ENCODE results near the gene CDC23. TPM values are rescaled to one million over a fixed set of nuclear protein-coding genes. Genes with fewer than 3 reads are reported as not detected.

CDC23 gene
- total RNA-seq, 2 experiments from 2014 or later, result 45.0 to 46.7 TPM

DNA sequence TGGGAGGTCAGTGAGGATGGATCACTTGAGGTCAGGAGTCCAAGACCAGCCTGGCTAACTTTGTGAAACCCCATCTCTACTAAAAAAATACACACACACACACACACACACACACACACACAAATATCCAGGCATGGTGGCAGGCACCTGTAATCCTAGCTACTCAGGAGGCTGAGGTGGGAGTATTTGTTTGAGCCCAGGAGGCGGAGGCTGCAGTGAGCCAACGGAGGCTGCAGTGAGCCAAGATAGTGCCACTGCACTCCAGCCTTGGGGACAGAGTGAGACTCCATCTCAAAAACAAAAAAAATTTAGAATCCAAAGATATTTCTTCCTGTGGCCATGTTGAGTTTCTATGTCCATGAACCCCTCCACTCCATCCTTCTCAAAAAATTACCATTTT lies 21.5 kb upstream of the CDC23 start:
- Histone ChIP-seq H4K20me1 (ENCODE audit: insufficient read depth, low read length) (no peaks in the 10 kb centered on the region), H3K4me1 (ENCODE audit: insufficient read depth, low read length, poor library complexity, severe bottlenecking) (no peaks in the 10 kb centered on the region), H3K79me2 (ENCODE audit: insufficient read depth, low read depth, low read length) (no peaks in the 10 kb centered on the region), H3K4me2 (ENCODE audit: low read length) (no peak overlapping the region), H3K4me3 (ENCODE audit: low read depth, low read length, poor library complexity, severe bottlenecking) (no peak overlapping the region), H2AFZ (ENCODE audit: low read length) (no peak overlapping the region), H3K9me3 (ENCODE audit: low read length) (no peaks in the 10 kb centered on the region), H3K36me3 (ENCODE audit: insufficient read depth, low read length) (no peaks in the 10 kb centered on the region), H3K27ac (ENCODE audit: low read depth, low read length, poor library complexity, severe bottlenecking) (no peak overlapping the region), H3K9me2 (ENCODE audit: insufficient read depth, low read length) (no peaks in the 10 kb centered on the region)
- intact Hi-C loops (cut with micrococcal nuclease; ENCODE audit: unreplicated experiment), result no loop called here
- no TSS peak for BruUV-seq (replicated peaks)
- TF ChIP-seq EZH2phosphoT487 (IDR thresholded peaks at IDR 0.05; ENCODE audit: borderline replicate concordance, low read depth, low read length), result no peak
- TF ChIP-seq, protein P1, sequence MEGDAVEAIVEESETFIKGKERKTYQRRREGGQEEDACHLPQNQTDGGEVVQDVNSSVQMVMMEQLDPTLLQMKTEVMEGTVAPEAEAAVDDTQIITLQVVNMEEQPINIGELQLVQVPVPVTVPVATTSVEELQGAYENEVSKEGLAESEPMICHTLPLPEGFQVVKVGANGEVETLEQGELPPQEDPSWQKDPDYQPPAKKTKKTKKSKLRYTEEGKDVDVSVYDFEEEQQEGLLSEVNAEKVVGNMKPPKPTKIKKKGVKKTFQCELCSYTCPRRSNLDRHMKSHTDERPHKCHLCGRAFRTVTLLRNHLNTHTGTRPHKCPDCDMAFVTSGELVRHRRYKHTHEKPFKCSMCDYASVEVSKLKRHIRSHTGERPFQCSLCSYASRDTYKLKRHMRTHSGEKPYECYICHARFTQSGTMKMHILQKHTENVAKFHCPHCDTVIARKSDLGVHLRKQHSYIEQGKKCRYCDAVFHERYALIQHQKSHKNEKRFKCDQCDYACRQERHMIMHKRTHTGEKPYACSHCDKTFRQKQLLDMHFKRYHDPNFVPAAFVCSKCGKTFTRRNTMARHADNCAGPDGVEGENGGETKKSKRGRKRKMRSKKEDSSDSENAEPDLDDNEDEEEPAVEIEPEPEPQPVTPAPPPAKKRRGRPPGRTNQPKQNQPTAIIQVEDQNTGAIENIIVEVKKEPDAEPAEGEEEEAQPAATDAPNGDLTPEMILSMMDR (conservative IDR thresholded peaks at IDR 0.05; ENCODE audit: low read length), result no peak
- ChIA-PET CTCF (ENCODE audit: unreplicated experiment) (no interaction called here), POLR2A (interaction anchor here (0.7 to 1.5 kb wide), 4 partner anchors 17 to 1419 kb away, joined by 3 to 4 read pairs (median 4); partner anchors contain the start of gene CDC23)
- DNase-seq (ENCODE audit: low spot score), result no peak

DNA sequence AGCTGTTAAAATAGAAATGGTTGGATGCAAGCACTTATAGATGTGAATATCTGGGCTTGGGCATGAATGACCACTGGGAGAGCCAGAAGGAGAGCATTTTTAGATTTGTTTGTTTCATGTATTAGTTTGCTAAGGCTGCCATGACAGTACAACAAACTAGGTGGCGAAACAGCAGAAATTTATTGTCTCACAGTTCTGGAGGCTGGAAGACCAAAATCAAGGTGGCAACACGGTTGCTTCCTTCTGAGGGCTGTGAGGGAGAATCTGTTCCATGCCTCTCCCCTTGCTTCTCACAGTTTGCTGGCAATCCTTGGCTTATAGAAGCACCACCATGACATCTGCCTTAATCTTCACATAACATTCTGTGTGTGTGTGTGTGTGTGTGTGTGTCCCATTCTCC lies 20.2 kb upstream of the CDC23 start:
- no peaks in the 10 kb centered on the region for H3K9me3 ChIP-seq (ENCODE audit: low read length)
- H2AFZ ChIP-seq (ENCODE audit: low read length), result no peak overlapping the region
- TF ChIP-seq EZH2phosphoT487 (IDR thresholded peaks at IDR 0.05; ENCODE audit: borderline replicate concordance, low read depth, low read length), result no peak
- TF ChIP-seq, protein P1 (conservative IDR thresholded peaks at IDR 0.05; ENCODE audit: low read length), result no peak
- no peaks in the 10 kb centered on the region for H4K20me1 ChIP-seq (ENCODE audit: insufficient read depth, low read length)
- H3K36me3 ChIP-seq (ENCODE audit: insufficient read depth, low read length), result no peaks in the 10 kb centered on the region
- no peaks in the 10 kb centered on the region for H3K9me2 ChIP-seq (ENCODE audit: insufficient read depth, low read length)
- no peaks in the 10 kb centered on the region for H3K79me2 ChIP-seq (ENCODE audit: insufficient read depth, low read depth, low read length)
- H3K4me1 ChIP-seq (ENCODE audit: insufficient read depth, low read length, poor library complexity, severe bottlenecking), result no peaks in the 10 kb centered on the region
- ChIA-PET POLR2A (interaction anchor here (0.9 kb wide), 1 partner anchor 9 kb away, joined by 4 read pairs; no protein-coding TSS in a partner anchor), CTCF (ENCODE audit: unreplicated experiment) (no interaction called here)
- intact Hi-C loops (cut with micrococcal nuclease; ENCODE audit: unreplicated experiment), result no loop called here
- H3K27ac ChIP-seq (ENCODE audit: low read depth, low read length, poor library complexity, severe bottlenecking), result no peak overlapping the region
- BruUV-seq (replicated peaks), result no TSS peak
- no peak overlapping the region for H3K4me3 ChIP-seq (ENCODE audit: low read depth, low read length, poor library complexity, severe bottlenecking)
- no peak for DNase-seq (ENCODE audit: low spot score)
- no peak overlapping the region for H3K4me2 ChIP-seq (ENCODE audit: low read length)

DNA sequence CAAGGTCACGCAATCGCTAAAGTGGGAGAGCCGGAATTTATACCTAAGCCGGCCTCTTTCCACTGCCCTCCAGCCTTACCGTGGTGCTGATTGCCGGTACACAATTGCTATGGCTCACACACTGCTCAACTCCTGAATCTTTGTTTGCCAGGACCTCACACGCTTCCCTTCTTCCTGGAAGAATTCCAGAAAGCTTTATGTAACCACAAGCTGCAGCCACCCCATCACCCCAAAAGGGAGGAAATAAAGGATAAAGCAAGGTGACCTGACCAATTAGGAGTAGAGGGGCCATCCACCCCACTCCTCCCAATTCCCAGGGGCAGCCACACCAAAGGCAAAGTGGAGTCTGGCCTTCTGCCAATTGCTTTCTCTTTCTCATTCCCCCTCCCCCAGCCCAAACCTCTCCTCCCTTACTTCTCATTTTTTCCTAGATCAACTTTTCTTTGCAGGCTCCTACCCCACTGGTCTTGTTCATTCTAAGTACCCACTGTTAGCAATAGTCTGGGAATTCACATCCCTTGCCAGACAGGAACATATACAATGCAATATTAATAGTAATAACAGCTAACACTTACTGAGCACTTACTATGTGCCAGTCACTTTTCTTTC lies 18.0 kb upstream of the CDC23 start:
- DNase-seq (ENCODE audit: low spot score), result no peak
- TF ChIP-seq, protein P1 (conservative IDR thresholded peaks at IDR 0.05; ENCODE audit: low read length), result no peak
- no peak for TF ChIP-seq EZH2phosphoT487 (IDR thresholded peaks at IDR 0.05; ENCODE audit: borderline replicate concordance, low read depth, low read length)
- intact Hi-C loops (cut with micrococcal nuclease; ENCODE audit: unreplicated experiment), result no loop called here
- POLR2A ChIA-PET, result interaction anchor here (0.6 to 1.2 kb wide), 3 partner anchors 16 to 59 kb away, joined by 3 to 5 read pairs (median 3); no protein-coding TSS in a partner anchor
- Histone ChIP-seq H3K4me1 (ENCODE audit: insufficient read depth, low read length, poor library complexity, severe bottlenecking) (no peaks in the 10 kb centered on the region), H3K4me3 (ENCODE audit: low read depth, low read length, poor library complexity, severe bottlenecking) (no peak overlapping the region), H3K9me2 (ENCODE audit: insufficient read depth, low read length) (no peaks in the 10 kb centered on the region), H3K4me2 (ENCODE audit: low read length) (no peak overlapping the region), H3K36me3 (ENCODE audit: insufficient read depth, low read length) (no peaks in the 10 kb centered on the region), H3K79me2 (ENCODE audit: insufficient read depth, low read depth, low read length) (no peaks in the 10 kb centered on the region), H2AFZ (ENCODE audit: low read length) (no peak overlapping the region), H4K20me1 (ENCODE audit: insufficient read depth, low read length) (no peaks in the 10 kb centered on the region), H3K27ac (ENCODE audit: low read depth, low read length, poor library complexity, severe bottlenecking) (no peak overlapping the region), H3K9me3 (ENCODE audit: low read length) (peaks cover 10% of the 10 kb centered on the region; the same call in 1 of the 2 replicates)
- CTCF ChIA-PET (ENCODE audit: unreplicated experiment), result interaction anchor here (0.6 kb wide), 2 partner anchors 1198 to 1394 kb away, joined by 3 to 4 read pairs; no protein-coding TSS in a partner anchor
- no TSS peak for BruUV-seq (replicated peaks)
